ENCODE data around the gene POU5F2. TPM values are rescaled to one million over a fixed set of nuclear protein-coding genes. Genes with fewer than 3 reads are reported as not detected.

Gene POU5F2
- total and polyA plus RNA-seq, 2 of the 8 experiments (the other 6 are each of a cell fraction or from before 2014, with no cell fraction given) = 0.06 to 0.08 TPM

DNA sequence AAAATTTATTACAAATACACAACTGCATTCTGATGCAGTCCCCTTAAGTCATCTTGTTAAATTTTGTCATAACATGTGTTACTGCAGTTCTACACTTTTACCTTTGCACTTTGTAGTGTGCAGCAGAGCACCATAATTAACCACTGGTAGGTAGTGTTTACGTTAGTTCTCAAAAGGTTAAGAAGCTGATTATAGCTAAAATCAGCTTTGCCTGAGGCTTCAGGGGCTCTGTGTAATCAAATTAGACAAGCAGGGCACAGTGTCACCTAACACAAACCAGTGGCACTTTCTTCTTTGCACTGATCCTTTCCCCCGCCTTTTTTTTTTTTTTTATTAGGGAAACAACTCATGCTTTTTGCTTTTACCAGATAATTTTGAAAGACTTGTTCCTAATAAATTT lies 26.1 kb downstream of the POU5F2 start (continued):
- TF ChIP-seq CHD7 (IDR thresholded peaks at IDR 0.05; ENCODE audit: insufficient replicate concordance, low read length) = no peak
- TF ChIP-seq YY1 (IDR thresholded peaks at IDR 0.05; ENCODE audit: low read depth, low read length) = no peak
- no peak for TF ChIP-seq ZNF274 (IDR thresholded peaks at IDR 0.05; ENCODE audit: borderline replicate concordance, extremely low read depth, low read length)
- TF ChIP-seq RBBP5 (IDR thresholded peaks at IDR 0.05; ENCODE audit: borderline replicate concordance, low read depth, low read length) = no peak
- no peak for TF ChIP-seq POU5F1 (IDR thresholded peaks at IDR 0.05; ENCODE audit: low read depth, low read length)
- no peak for TF ChIP-seq SUZ12 (IDR thresholded peaks at IDR 0.05; ENCODE audit: low read length)
- TF ChIP-seq RAD21 (IDR thresholded peaks at IDR 0.05 in 1 of 2, conservative IDR thresholded peaks at IDR 0.05 in 1 of 2; ENCODE audit: low read depth in 2 of 2, low read length in 2 of 2) = no peak
- no peak for TF ChIP-seq SIX5 (IDR thresholded peaks at IDR 0.05; ENCODE audit: low read depth, low read length)
- TF ChIP-seq, protein P1, sequence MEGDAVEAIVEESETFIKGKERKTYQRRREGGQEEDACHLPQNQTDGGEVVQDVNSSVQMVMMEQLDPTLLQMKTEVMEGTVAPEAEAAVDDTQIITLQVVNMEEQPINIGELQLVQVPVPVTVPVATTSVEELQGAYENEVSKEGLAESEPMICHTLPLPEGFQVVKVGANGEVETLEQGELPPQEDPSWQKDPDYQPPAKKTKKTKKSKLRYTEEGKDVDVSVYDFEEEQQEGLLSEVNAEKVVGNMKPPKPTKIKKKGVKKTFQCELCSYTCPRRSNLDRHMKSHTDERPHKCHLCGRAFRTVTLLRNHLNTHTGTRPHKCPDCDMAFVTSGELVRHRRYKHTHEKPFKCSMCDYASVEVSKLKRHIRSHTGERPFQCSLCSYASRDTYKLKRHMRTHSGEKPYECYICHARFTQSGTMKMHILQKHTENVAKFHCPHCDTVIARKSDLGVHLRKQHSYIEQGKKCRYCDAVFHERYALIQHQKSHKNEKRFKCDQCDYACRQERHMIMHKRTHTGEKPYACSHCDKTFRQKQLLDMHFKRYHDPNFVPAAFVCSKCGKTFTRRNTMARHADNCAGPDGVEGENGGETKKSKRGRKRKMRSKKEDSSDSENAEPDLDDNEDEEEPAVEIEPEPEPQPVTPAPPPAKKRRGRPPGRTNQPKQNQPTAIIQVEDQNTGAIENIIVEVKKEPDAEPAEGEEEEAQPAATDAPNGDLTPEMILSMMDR (IDR thresholded peaks at IDR 0.05; ENCODE audit: control extremely low read depth in 1 of 3, insufficient read depth in 1 of 3, low read depth in 1 of 3, low read length in 3 of 3) = no peak
